Mesodermal cell (in vitro differentiated cells): Measurements from ENCODE around the gene CELF6.

Experiments used
- H3K27ac ChIP-seq: 2 replicates; pipeline ENCODE4 v1.7.0; 2013; ENCODE audit warnings: mild to moderate bottlenecking, low read depth, low read length, moderate library complexity; ENCODE audit not compliant: severe bottlenecking
- H3K36me3 ChIP-seq: 2 replicates; pipeline ENCODE4 v1.7.1; 2013; ENCODE audit warnings: mild to moderate bottlenecking, low read length, moderate library complexity; ENCODE audit not compliant: control insufficient read depth, insufficient read depth
- H3K4me1 ChIP-seq: one replicate; pipeline ENCODE4 v1.7.1; 2013; ENCODE audit warnings: mild to moderate bottlenecking, low read length; ENCODE audit not compliant: insufficient read depth, control insufficient read depth, poor library complexity, severe bottlenecking
- H3K4me3 ChIP-seq: 2 replicates; pipeline ENCODE4 v1.7.0; 2013; ENCODE audit warnings: low read length, control low read depth, mild to moderate bottlenecking; ENCODE audit not compliant: insufficient read depth, poor library complexity, severe bottlenecking; ENCODE audit errors: extremely low read depth
- H3K9me3 ChIP-seq: 2 replicates; pipeline ENCODE4 v1.7.1; 2013; ENCODE audit warnings: mild to moderate bottlenecking, low read length, moderate library complexity; ENCODE audit not compliant: control insufficient read depth
- WGBS, 2 experiments: methylation state at CpG; one replicate each; pipeline ENCODE4 v1.1.5; 2013; ENCODE audit warnings: missing lambda C conversion rate in 2 of 2; ENCODE audit not compliant: insufficient coverage in 2 of 2; 5-methylcytosine and 5-hydroxymethylcytosine counted together

The CELF6 gene

DNA sequence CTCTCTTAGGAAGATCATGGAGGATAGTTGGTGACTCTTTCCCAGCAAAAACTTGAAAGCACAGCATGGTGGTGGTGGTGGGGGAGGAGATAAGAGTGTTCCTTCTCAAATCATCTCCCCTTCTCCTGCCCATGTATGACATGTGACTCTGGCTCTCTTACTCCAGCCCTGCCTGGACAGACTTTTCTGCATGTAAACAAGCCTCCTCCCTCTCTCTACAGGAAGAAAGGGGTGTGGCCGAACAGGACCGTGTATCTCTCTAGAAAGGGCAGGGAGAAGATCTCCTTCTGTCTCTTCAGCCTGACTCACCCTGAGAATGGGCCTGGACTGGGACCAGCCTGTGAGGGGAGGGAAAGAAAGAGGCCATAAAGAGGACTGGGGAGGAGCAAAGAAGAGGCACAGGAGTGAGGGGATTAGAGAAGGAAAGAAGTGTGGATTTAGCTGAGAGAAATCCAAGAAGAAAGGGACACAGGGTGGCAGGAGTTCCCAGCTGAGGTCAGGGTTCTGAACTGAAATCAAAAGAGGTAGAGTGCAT, 1.5 kb downstream of the CELF6 start:
- Histone ChIP-seq H3K4me3 (no peak overlapping the region), H3K9me3 (no peaks in the 10 kb centered on the region), H3K27ac (no peak overlapping the region), H3K4me1 (peaks cover 7% of the 10 kb centered on the region), H3K36me3 (no peaks in the 10 kb centered on the region)
- 43% methylated on average over 1 of the region's 2 CpGs; no CpG with 5 or more reads in 1 of the 2 experiments for WGBS, 2 experiments

DNA sequence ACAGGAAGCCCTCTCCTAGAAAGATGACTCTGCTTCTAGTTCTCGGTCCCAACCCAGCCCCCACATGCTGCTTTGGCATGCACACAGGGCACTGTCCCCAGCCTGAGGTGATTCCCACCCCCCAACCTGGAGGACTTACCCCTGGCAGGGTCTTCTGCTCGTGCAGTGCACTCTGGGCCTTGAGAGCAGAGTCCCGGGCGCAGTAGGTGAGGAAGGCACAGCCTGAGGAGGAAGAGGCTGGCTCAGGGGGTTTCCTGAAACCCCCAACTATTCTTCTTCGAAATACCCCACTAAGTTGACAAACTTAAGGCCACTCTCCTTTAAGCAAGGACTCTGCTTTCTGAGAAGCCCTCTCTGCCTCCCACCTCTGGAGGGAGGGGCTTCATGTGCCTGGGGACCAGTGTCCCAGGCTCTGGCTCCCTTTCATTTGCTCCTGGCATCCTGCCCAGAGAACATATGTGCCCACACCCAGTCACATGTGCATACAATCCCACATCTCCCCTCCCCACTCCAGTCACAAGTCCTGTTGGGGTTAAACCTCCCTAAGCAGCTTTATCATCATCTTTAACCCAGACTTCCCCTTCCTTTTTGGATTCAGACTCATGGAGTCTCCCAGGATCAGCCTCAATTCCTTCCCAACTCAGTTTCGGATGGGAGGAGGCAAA, 4.1 kb downstream of the CELF6 start:
- no peak overlapping the region for H3K4me3 ChIP-seq
- peaks cover 5% of the 10 kb centered on the region for H3K4me1 ChIP-seq
- H3K36me3 ChIP-seq, result no peaks in the 10 kb centered on the region
- no peaks in the 10 kb centered on the region for H3K9me3 ChIP-seq
- 57 to 74% methylated on average over 1 to 2 of the region's 6 CpGs for WGBS, 2 experiments
- H3K27ac ChIP-seq, result no peak overlapping the region

DNA sequence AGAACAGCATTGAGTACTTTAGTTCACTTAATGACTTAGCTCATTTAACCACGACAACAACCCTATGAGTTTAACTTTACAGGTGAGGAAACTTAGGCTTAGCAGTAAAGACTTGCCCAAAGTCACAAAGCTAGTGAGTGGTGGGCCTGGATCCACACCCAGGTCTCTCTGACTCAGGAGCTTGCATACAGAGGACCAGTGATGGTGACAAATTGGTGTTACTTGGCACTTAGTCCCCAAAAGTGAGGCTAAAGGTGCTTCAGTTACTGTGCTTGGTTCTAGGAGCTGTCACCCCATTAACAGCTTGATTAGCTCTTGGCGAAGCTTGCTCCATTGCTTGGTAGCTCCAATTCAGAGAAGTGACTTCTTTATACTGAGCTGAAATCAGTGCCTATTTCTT, 6.1 kb downstream of the CELF6 start:
- H3K4me3 ChIP-seq, result no peak overlapping the region
- no peak overlapping the region for H3K27ac ChIP-seq
- no peaks in the 10 kb centered on the region for H3K9me3 ChIP-seq
- 100% methylated on average over 2 of the region's 2 CpGs; no CpG with 5 or more reads in 1 of the 2 experiments for WGBS, 2 experiments
- no peaks in the 10 kb centered on the region for H3K4me1 ChIP-seq
- H3K36me3 ChIP-seq, result no peaks in the 10 kb centered on the region

DNA sequence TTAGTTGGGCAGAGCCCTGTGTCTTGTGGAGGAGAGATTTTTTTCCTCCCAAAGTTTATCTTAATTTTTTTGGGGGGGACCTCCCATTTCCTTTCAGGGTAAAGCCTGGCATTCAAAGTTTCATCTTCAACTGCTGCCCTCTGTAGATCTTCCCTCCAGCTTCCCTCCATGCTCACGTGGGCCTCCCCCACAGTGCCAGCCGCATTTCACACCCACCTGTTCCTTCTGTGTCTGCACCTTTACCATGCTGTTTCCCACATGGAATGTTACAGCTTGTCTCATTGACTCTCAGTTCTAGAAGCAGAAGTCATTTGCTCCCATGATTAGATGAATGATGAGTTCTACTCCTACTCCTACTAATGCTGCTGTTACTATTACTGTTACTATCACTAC, 6.5 kb downstream of the CELF6 start:
- Histone ChIP-seq H3K4me1 (no peaks in the 10 kb centered on the region), H3K36me3 (no peaks in the 10 kb centered on the region), H3K27ac (no peak overlapping the region), H3K4me3 (no peak overlapping the region), H3K9me3 (no peaks in the 10 kb centered on the region)
- WGBS, 2 experiments, result 58 to 100% methylated on average over 2 of the region's 2 CpGs

DNA sequence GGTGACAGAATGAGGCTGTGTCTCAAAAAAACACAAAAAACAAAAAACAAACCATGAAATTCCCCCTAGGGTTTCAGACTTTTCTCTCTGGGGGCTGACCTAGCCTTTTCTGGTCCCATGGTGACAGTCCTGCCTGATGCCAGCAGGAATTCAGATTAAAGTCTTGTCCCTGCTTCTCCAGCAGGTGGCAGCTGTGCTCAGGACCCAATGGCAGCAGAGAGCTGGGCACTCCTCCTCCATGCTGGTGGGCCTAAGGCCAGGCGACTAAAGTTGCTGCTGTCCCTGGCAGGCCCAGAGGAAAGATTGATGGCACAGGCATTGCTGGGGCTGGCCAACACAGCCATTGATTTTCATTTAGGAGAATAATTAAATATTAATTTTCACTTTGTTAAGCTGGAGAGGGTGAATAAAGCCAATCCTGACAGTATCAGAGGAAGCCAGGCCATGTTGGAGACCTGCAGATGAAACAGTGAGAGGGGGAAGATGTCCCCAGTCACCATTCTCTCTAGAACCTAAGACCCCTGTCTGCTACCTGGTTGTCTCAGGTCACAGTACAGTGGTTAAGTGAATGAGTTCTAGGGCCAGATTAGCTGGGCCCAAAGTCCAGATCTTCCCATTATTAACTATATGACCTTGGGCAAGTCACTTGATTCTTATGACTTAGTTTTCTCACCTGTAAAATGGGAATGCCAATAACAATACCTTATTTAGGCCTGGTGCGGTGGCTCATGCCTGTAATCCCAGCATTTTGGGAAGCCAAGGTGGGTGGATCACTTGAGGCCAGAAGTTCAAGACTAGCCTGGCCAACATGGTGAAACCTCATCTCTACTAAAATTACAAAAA, 7.1 kb downstream of the CELF6 start:
- Histone ChIP-seq H3K4me1 (no peaks in the 10 kb centered on the region), H3K27ac (no peak overlapping the region), H3K9me3 (no peaks in the 10 kb centered on the region), H3K36me3 (no peaks in the 10 kb centered on the region), H3K4me3 (no peak overlapping the region)
- 83 to 90% methylated on average over 1 of the region's 2 CpGs for WGBS, 2 experiments

DNA sequence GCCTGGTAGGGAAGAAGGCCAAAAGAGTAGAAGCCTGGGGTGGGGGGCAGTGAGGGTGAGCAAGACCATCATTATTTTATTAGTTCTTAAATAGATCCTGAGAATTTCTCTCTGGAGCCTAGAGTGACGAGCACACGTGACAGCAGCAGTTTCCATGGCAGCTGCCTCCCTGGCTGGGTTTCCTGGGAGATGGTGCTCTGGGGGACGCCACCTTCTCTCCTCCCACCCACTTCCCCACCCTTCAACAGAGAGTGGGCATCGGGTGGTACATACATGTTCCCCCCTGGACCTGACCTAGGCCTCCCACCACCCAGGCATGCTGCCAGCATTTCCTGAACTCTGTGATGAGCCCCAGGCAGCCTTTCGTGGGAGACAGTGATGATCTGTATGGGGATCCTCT, 12.9 kb downstream of the CELF6 start:
- WGBS, 2 experiments, result 60 to 83% methylated on average over 3 to 4 of the region's 5 CpGs
- Histone ChIP-seq H3K27ac (no peak overlapping the region), H3K9me3 (no peaks in the 10 kb centered on the region), H3K4me3 (no peak overlapping the region), H3K36me3 (no peaks in the 10 kb centered on the region), H3K4me1 (no peaks in the 10 kb centered on the region)

DNA sequence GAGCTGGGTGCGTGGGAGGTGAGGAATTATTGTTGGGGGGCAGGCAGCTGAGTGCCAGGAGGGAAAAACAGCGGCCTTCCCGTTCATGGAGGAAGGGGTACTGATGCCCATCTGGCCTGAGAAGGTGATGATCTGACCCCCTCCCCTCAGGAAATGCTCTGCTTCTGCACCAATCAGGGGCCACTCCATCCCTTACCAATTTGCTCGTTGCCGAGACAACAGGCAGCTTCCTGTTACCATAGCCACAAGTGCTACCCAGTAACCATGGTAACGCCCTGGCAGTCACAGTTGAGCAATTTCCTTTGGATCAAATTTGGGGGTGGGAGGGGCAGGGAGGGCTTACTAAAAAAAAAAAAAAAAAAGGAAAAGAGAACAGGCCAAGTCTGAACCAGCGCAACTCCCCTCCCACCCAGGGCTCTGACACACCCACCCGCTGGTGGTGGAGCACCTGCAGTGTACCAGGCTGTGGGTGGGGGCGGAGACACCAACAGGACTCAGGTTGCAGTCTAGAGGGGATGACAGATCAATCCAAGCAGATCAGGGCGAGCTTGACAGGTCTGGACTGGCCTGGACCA, 13.7 kb downstream of the CELF6 start:
- no peaks in the 10 kb centered on the region for H3K36me3 ChIP-seq
- WGBS, 2 experiments, result 60 to 65% methylated on average over 4 to 7 of the region's 10 CpGs

DNA sequence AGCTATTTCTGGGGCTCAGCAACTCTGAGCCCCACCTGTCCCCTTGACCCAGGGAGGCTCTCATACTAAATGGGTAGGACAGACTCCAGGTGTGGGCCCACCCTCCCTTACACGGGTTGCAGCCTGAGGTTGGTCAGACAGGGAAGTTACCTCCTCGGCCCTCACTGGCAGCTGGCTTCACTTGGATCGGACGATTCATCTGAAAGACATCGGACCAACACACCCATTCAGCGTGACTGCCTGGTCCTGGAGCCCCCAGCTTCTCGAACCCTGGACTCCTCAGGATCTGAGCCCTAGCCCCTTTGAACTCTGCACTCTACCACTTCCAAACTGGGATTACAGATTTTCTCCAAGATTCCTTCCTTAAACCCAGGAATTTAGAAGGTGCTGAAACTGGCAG, 15.4 kb downstream of the CELF6 start:
- 80 to 88% methylated on average over 7 of the region's 7 CpGs for WGBS, 2 experiments
- H3K27ac ChIP-seq, result no peak overlapping the region
- H3K9me3 ChIP-seq, result no peaks in the 10 kb centered on the region
- no peak overlapping the region for H3K4me3 ChIP-seq
- H3K36me3 ChIP-seq, result no peaks in the 10 kb centered on the region
- no peaks in the 10 kb centered on the region for H3K4me1 ChIP-seq

More for the DNA sequence above, 13.7 kb downstream of the CELF6 start:
- no peaks in the 10 kb centered on the region for H3K9me3 ChIP-seq
- no peaks in the 10 kb centered on the region for H3K4me1 ChIP-seq
- no peak overlapping the region for H3K4me3 ChIP-seq
- no peak overlapping the region for H3K27ac ChIP-seq

DNA sequence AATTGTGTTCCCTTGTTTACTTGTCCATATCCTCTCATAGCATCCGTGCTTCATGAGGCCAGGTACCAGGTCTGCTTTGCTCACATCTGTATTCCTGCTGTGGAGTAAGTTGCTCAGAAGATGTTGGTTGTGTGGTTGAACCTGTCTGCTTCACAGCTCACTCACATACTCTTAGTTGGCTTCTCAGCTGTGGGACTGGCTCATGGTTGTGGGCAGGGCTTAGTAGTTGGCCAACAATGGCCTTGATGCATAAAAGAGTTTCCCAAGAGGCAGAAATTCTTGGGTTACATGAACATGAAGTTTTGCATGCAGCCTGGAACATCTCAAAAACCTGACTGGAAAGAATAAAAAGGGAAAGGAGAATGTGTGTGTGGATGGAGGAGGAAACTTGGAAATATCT, 17.0 kb downstream of the CELF6 start:
- Histone ChIP-seq H3K4me3 (no peak overlapping the region), H3K36me3 (no peaks in the 10 kb centered on the region), H3K9me3 (no peaks in the 10 kb centered on the region), H3K4me1 (no peaks in the 10 kb centered on the region), H3K27ac (no peak overlapping the region)
- WGBS, 2 experiments, result 50 to 60% methylated on average over 1 of the region's 1 CpG

DNA sequence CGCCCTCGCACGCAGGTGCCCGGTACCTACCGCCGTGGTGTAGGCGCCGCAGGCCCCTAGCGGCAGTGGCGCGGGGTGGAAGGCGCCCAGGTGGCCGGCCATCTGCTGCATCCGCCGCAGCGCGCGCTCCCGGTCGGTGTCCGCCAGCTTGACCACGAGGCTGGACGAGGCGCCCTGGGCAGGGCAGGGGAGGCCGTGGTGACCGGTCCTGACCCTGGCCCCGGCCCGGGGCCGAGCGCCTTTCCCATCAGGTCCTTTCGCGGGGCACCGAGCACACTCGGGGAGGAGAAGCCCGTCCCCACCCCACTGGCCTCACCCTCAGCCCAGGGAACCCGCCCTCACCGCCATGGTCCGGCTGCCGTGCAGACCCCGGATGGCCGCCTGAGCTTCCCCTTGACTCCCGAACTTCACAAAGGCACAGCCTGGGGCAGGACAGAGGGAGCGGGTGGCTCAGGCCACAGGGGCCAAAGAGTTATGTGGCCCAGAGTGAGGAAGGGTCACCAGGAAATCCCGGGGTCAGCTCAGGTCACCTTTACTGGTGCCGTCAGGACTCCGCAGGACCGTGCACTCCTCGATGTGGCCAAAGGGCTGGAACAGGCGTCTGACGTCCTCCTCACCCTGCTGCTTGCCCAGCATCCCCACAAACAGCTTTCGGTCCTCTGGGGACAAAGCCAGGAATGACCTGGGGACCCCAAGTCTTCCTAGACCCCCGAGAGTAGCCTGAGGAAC, 30.2 kb downstream of the CELF6 start:
- Histone ChIP-seq H3K4me1 (no peaks in the 10 kb centered on the region), H3K27ac (no peak overlapping the region), H3K36me3 (no peaks in the 10 kb centered on the region), H3K4me3 (no peak overlapping the region), H3K9me3 (no peaks in the 10 kb centered on the region)
- 94 to 95% methylated on average over 45 to 51 of the region's 52 CpGs for WGBS, 2 experiments
